K562 (cell line): ENCODE measurements around the gene PCSK5. TPM values are rescaled to one million over a fixed set of nuclear protein-coding genes. Genes with fewer than 3 reads are reported as not detected.

Experiments
- ATAC-seq: fragments of 200-7000 bp; cut with Tn5 transposase; 3 replicates; pipeline ENCODE4 v1.9.1; 2020; ENCODE audit warnings: moderate library complexity
- BruUV-seq: library from RNA; stranded (reverse); fragments of 400-500 nt; replicated peaks from 2 replicates; lab custom pipeline; 2021; lab: Mats Ljungman, UMichigan
- CTCF ChIA-PET: fragments of 300-600 bp; formaldehyde crosslinking; extraction: SDS; loops from one replicate; lab custom pipeline; 2021; ENCODE audit warnings: low intra/inter-chr PET ratio; lab: Yijun Ruan, JAX
- POLR2A ChIA-PET: fragments of 300-600, 350-650 bp; sonication (Branson Sonifier 250); formaldehyde crosslinking; extraction: SDS; loops from one replicate; lab custom pipeline; 2021; ENCODE audit warnings: antibody characterized with exemption, inconsistent platforms; lab: Yijun Ruan, JAX
- DNase-seq, 4 experiments: peaks; one replicate each; pipeline versions ENCODE4 v3.0.0 to v3.0.0-alpha.2; 2011 to 2018; ENCODE audit warnings: low spot score in 3 of 4, mixed read lengths in 3 of 4; ENCODE audit errors: extremely low read depth in 1 of 4
- FAIRE-seq: peaks from 2 replicates; lab custom pipeline; 2011; peaks lifted over from hg19 to GRCh38; lab: Jason Lieb, UNC
- H2AFZ ChIP-seq: 2 replicates; pipeline ENCODE4 v1.6.0; 2011; ENCODE audit warnings: low read depth, low read length, control low read depth, inconsistent platforms
- H3K27ac ChIP-seq: fragments of 200-600 bp; 3 replicates; pipeline ENCODE4 v1.8.0; 2011; ENCODE audit warnings: low read depth, mild to moderate bottlenecking, control low read depth, inconsistent platforms, low read length, moderate library complexity, mixed read lengths; ENCODE audit errors: extremely low read depth
- H3K27me3 ChIP-seq, 2 experiments: fragments of 300-600 bp in 1 of 2; 2 replicates in 1 of 2; 3 replicates in 1 of 2; pipeline versions ENCODE4 v1.6.0 to v1.8.0; 2011; ENCODE audit warnings: inconsistent platforms in 2 of 2, low read length in 2 of 2, mild to moderate bottlenecking in 1 of 2, mixed read lengths in 1 of 2, moderate library complexity in 1 of 2; ENCODE audit not compliant: control insufficient read depth in 2 of 2, insufficient read depth in 2 of 2
- H3K36me3 ChIP-seq: fragments of 300-600 bp; 3 replicates; pipeline ENCODE4 v1.8.0; 2011; ENCODE audit warnings: mild to moderate bottlenecking, low read length, inconsistent platforms; ENCODE audit not compliant: control insufficient read depth, insufficient read depth
- H3K4me1 ChIP-seq, 2 experiments: fragments of 200-600 bp in 1 of 2; replicated peaks in 1 of 2; 2 replicates in 1 of 2; 3 replicates in 1 of 2; pipeline versions ENCODE4 v1.5.1 to v1.8.0; 2011; ENCODE audit warnings: inconsistent platforms in 2 of 2, low read length in 2 of 2, mild to moderate bottlenecking in 1 of 2, mixed read lengths in 1 of 2, moderate library complexity in 1 of 2; ENCODE audit not compliant: control insufficient read depth in 2 of 2, insufficient read depth in 2 of 2
- H3K4me2 ChIP-seq: 2 replicates; pipeline ENCODE4 v1.6.1; 2011; ENCODE audit warnings: low read length, control low read depth, inconsistent platforms, mixed read lengths; ENCODE audit not compliant: insufficient read depth
- H3K4me3 ChIP-seq: fragments of 200-600 bp; sonication (generic), shearing (Covaris generic); 2 replicates; pipeline ENCODE4 v1.5.1; 2016; ENCODE audit warnings: control low read depth, inconsistent platforms
- H3K79me2 ChIP-seq: fragments of 200-600 bp; 3 replicates; pipeline ENCODE4 v1.8.0; 2011; ENCODE audit warnings: low read length, inconsistent platforms; ENCODE audit not compliant: control insufficient read depth, insufficient read depth
- H3K9ac ChIP-seq, 2 experiments: 2 replicates each; pipeline versions ENCODE4 v1.6.0 to v1.6.1; 2011; ENCODE audit warnings: low read depth in 2 of 2, low read length in 2 of 2, control low read depth in 1 of 2, inconsistent platforms in 1 of 2, mild to moderate bottlenecking in 1 of 2, mixed read lengths in 1 of 2; ENCODE audit not compliant: insufficient read depth in 1 of 2
- H3K9me1 ChIP-seq: one replicate; pipeline ENCODE4 v1.6.0; 2011; ENCODE audit warnings: inconsistent platforms, mild to moderate bottlenecking, low read length, moderate library complexity; ENCODE audit not compliant: control insufficient read depth, insufficient read depth
- H3K9me3 ChIP-seq: replicated peaks from 2 replicates; pipeline ENCODE4 v1.5.1; 2011; ENCODE audit warnings: low read depth, low read length, inconsistent platforms; ENCODE audit not compliant: control insufficient read depth, insufficient read depth
- H4K20me1 ChIP-seq: replicated peaks from 2 replicates; pipeline ENCODE4 v1.6.1; 2011; ENCODE audit warnings: low read length, inconsistent platforms, mixed read lengths; ENCODE audit not compliant: control insufficient read depth, insufficient read depth
- CHCHD3 ChIP-seq: fragments of 250-450 bp; sonication (Bioruptor Pico); IDR thresholded peaks from 2 replicates; pipeline ENCODE4 v2.1.2; 2022; ENCODE audit warnings: mild to moderate bottlenecking
- E4F1 ChIP-seq: fragments of 250-450 bp; sonication (Bioruptor Pico); IDR thresholded peaks from 2 replicates; pipeline ENCODE4 v1.5.0; 2021; ENCODE audit warnings: mild to moderate bottlenecking, borderline replicate concordance
- EP400 ChIP-seq: fragments of 450-650 bp; IDR thresholded peaks from 2 replicates; pipeline ENCODE4 v1.6.1; 2017; ENCODE audit warnings: antibody characterized with exemption, mild to moderate bottlenecking, moderate library complexity
- HDAC8 ChIP-seq: fragments of 450-650 bp; IDR thresholded peaks from 2 replicates; pipeline ENCODE4 v1.6.1; 2016; ENCODE audit warnings: mild to moderate bottlenecking, missing genetic modification characterization, moderate library complexity, missing compliant biosample characterization
- KAT2B ChIP-seq: IDR thresholded peaks from one replicate; pipeline ENCODE4 v1.6.1; 2012; ENCODE audit warnings: low read depth, mild to moderate bottlenecking, control low read depth, inconsistent platforms, low read length, moderate library complexity
- KLF16 ChIP-seq: IDR thresholded peaks from 2 replicates; pipeline ENCODE4 v1.6.1; 2016; ENCODE audit warnings: antibody characterized with exemption
- MAZ ChIP-seq, 2 experiments: fragments of 450-650 bp in 1 of 2; sonication (generic) in 1 of 2; formaldehyde crosslinking; IDR thresholded peaks in 1 of 2; conservative IDR thresholded peaks in 1 of 2; 2 replicates each; pipeline versions ENCODE4 v1.4.0 to v1.5.0; 2020; ENCODE audit warnings: mild to moderate bottlenecking in 1 of 2, missing genetic modification reagents in 1 of 2
- MTF1 ChIP-seq: fragments of 250-450 bp; sonication (Bioruptor Pico); IDR thresholded peaks from 2 replicates; pipeline ENCODE4 v1.9.0; 2021; ENCODE audit warnings: moderate library complexity, mild to moderate bottlenecking, inconsistent platforms, borderline replicate concordance
- NEUROD1 ChIP-seq: fragments of 150-350 bp; IDR thresholded peaks from 2 replicates; pipeline ENCODE4 v1.6.1; 2014; ENCODE audit warnings: borderline replicate concordance, low read length, low read depth; ENCODE audit not compliant: partially characterized antibody
- PHB2 ChIP-seq: fragments of 450-650 bp; IDR thresholded peaks from 2 replicates; pipeline ENCODE4 v1.6.1; 2017; ENCODE audit warnings: low read depth
- RERE ChIP-seq: sonication (generic); formaldehyde crosslinking; IDR thresholded peaks from 2 replicates; pipeline ENCODE4 v1.8.0; 2023; ENCODE audit warnings: missing genetic modification reagents, mild to moderate bottlenecking, borderline replicate concordance
- ZBTB1 ChIP-seq: sonication (generic); formaldehyde crosslinking; IDR thresholded peaks from 2 replicates; pipeline ENCODE4 v1.8.1; 2023; ENCODE audit warnings: missing genetic modification reagents, low read depth, mild to moderate bottlenecking, borderline replicate concordance
- ZFP1 ChIP-seq: fragments of 450-650 bp; formaldehyde crosslinking; IDR thresholded peaks from 2 replicates; pipeline ENCODE4 v1.4.0; 2020; ENCODE audit warnings: mild to moderate bottlenecking, mixed read lengths
- ZNF197 ChIP-seq: fragments of 200-800 bp; sonication (Bioruptor generic); IDR thresholded peaks from 2 replicates; pipeline ENCODE4 v1.6.1; 2016; ENCODE audit warnings: low read depth, missing genetic modification characterization, missing compliant biosample characterization
- WGBS: fragments of 100-300 bp; shearing (Covaris generic); methylation state at CpG from one replicate; pipeline ENCODE4 v1.1.6; 2016; ENCODE audit warnings: low coverage, mixed read lengths; ENCODE audit not compliant: insufficient coverage; ENCODE audit errors: missing lambda C conversion rate; 5-methylcytosine and 5-hydroxymethylcytosine counted together
- in situ Hi-C: fragments of 300-500 bp; cut with MboI; formaldehyde crosslinking; loops from 4 replicates; pipeline ENCODE4 v1.15.0; 2018; ENCODE audit warnings: inconsistent platforms, mixed read lengths
- intact Hi-C: fragments of 100-400 bp; cut with micrococcal nuclease; formaldehyde crosslinking; loops from 2 replicates; pipeline ENCODE4 v1.14.2; 2022
- polyA plus RNA-seq, 8 experiments: library from polyadenylated mRNA; depleted of rRNA in 4 of 8; stranded (reverse) in 5 of 8; unstranded in 3 of 8; fragments of >200 nt; fragmentation: Nextera tagmentation in 2 of 8; fragmentation: Illumina TruSeq in 1 of 8; extraction: Ambion mirVana in 2 of 8; extraction: Trizol in 1 of 8; gene quantifications; 2 replicates each; pipeline versions ENCODE4 v1.2.1 to v1.2.3, GENCODE V29; 2011 to 2014; ENCODE audit warnings: inconsistent platforms in 1 of 8, missing spikeins in 1 of 8
- total RNA-seq, 7 experiments: library from RNA; depleted of rRNA in 6 of 7; stranded (reverse); fragments of >200 nt in 6 of 7; fragmentation: Illumina TruSeq in 2 of 7; extraction: Trizol in 2 of 7; gene quantifications; 2 replicates each; pipeline versions ENCODE4 v1.2.1 to v1.2.3, GENCODE V29; 2011 to 2021; ENCODE audit warnings: low replicate concordance in 1 of 7

PCSK5 gene
- total and polyA plus RNA-seq, 9 of the 15 experiments (the other 6 are each of a cell fraction or from before 2014, with no cell fraction given) = not detected

- Histone ChIP-seq H3K4me2 (no peak overlapping the region), H3K9me3 (no peaks in the 10 kb centered on the region), H3K27ac (no peak overlapping the region), H4K20me1 (no peaks in the 10 kb centered on the region), H3K79me2 (no peaks in the 10 kb centered on the region), H3K4me3 (no peak overlapping the region), H3K9me1 (no peaks in the 10 kb centered on the region), H3K9ac (no peak overlapping the region), H2AFZ (no peak overlapping the region), H3K36me3 (no peaks in the 10 kb centered on the region), H3K27me3 (peaks cover 0 to 19% of the 10 kb centered on the region in 2 experiments; a peak in 2 of 5 replicates), H3K4me1 (peaks cover 0 to 2% of the 10 kb centered on the region in 2 experiments; a peak in 2 of 5 replicates)
- peak in 1 of 4 experiments; percentile 13 for DNase-seq
- in situ Hi-C loops = loop anchor here (25.0 kb wide), 1 partner anchor 1534 kb away; no protein-coding TSS in a partner anchor
- no peak for FAIRE-seq
- CTCF ChIA-PET = no interaction called here
- no TSS peak for BruUV-seq
- no peak for ATAC-seq
- POLR2A ChIA-PET = interaction anchor here (0.7 to 1.9 kb wide), 4 partner anchors 14 to 63 kb away, joined by 3 to 4 read pairs (median 3); no protein-coding TSS in a partner anchor
- WGBS = 3% methylated on average over 9 of the region's 9 CpGs
- intact Hi-C loops = no loop called here
- TF ChIP-seq RERE (CRISPR knock-in tag) = no peak
- TF ChIP-seq NEUROD1 = no peak
- no peak for TF ChIP-seq HDAC8 (tag)
- no peak for TF ChIP-seq KLF16
- no peak for TF ChIP-seq PHB2
- TF ChIP-seq MAZ (CRISPR knock-in tag; conservative IDR thresholded peaks at IDR 0.05 in 1 of 2, IDR thresholded peaks at IDR 0.05 in 1 of 2) = no peak
- no peak for TF ChIP-seq KAT2B
- TF ChIP-seq E4F1 (CRISPR knock-in tag) = no peak
- TF ChIP-seq EP400 = no peak
- no peak for TF ChIP-seq ZFP1
- TF ChIP-seq ZNF197 (CRISPR knock-in tag) = no peak
- TF ChIP-seq ZBTB1 (CRISPR knock-in tag) = no peak
- TF ChIP-seq CHCHD3 = no peak
- no peak for TF ChIP-seq MTF1 (CRISPR knock-in tag)
Observed at GRCh38 chr9:76321195-76321828, 430.8 kb downstream of the PCSK5 start.
